HepG2 (cell line): ENCODE results near the gene MGST1. TPM values are rescaled to one million over a fixed set of nuclear protein-coding genes. Genes with fewer than 3 reads are reported as not detected.

Experiments used
- ATAC-seq: fragments of 200-7000 bp; cut with Tn5 transposase; 3 replicates; pipeline ENCODE4 v1.9.1; 2020; ENCODE audit warnings: mild to moderate bottlenecking, moderate library complexity
- BruUV-seq: library from RNA; stranded (reverse); fragments of 400-500 nt; replicated peaks from 2 replicates; lab custom pipeline; 2021; lab: Mats Ljungman, UMichigan
- CTCF ChIA-PET: fragments of 300-600 bp; formaldehyde crosslinking; extraction: SDS; loops from one replicate; lab custom pipeline; 2021; ENCODE audit warnings: low total read pairs, inconsistent platforms, low intra/inter-chr PET ratio; lab: Yijun Ruan, JAX
- POLR2A ChIA-PET: fragments of 350-600 bp; sonication (Branson Sonifier 250); formaldehyde crosslinking; loops from one replicate; lab custom pipeline; 2020; ENCODE audit warnings: antibody characterized with exemption, inconsistent platforms; lab: Yijun Ruan, JAX
- DNase-seq: peaks from one replicate; pipeline ENCODE4 v3.0.0-alpha.2; 2015; ENCODE audit warnings: low spot score
- FAIRE-seq: peaks from 3 replicates; lab custom pipeline; 2011; peaks lifted over from hg19 to GRCh38; lab: Jason Lieb, UNC
- H2AFZ ChIP-seq: one replicate; pipeline ENCODE4 v1.6.1; 2011; ENCODE audit warnings: low read length, inconsistent platforms
- H3K27ac ChIP-seq: fragments of 300-600 bp; 3 replicates; pipeline ENCODE4 v1.8.0; 2011; ENCODE audit warnings: mixed run types, mild to moderate bottlenecking, mixed read lengths, low read length, inconsistent platforms; ENCODE audit not compliant: insufficient read depth; ENCODE audit errors: extremely low read length
- H3K27me3 ChIP-seq, 2 experiments: fragments of 200-600 bp in 1 of 2; 2 replicates in 1 of 2; 3 replicates in 1 of 2; pipeline versions ENCODE4 v1.6.0 to v1.8.0; 2011; ENCODE audit warnings: low read length in 2 of 2, mild to moderate bottlenecking in 2 of 2, moderate library complexity in 2 of 2, inconsistent platforms in 1 of 2; ENCODE audit not compliant: insufficient read depth in 2 of 2, control insufficient read depth in 1 of 2
- H3K36me3 ChIP-seq, 2 experiments: fragments of 200-600 bp in 1 of 2; replicated peaks in 1 of 2; 2 replicates in 1 of 2; 3 replicates in 1 of 2; pipeline versions ENCODE4 v1.5.1 to v1.8.0; 2011; ENCODE audit warnings: low read length in 2 of 2, inconsistent platforms in 1 of 2; ENCODE audit not compliant: insufficient read depth in 2 of 2, control insufficient read depth in 1 of 2
- H3K4me1 ChIP-seq: 2 replicates; pipeline ENCODE4 v1.5.1; 2012; ENCODE audit warnings: low read length, inconsistent platforms; ENCODE audit not compliant: insufficient read depth
- H3K4me2 ChIP-seq: 2 replicates; pipeline ENCODE4 v1.6.0; 2011; ENCODE audit warnings: low read depth, low read length, inconsistent platforms
- H3K4me3 ChIP-seq, 3 experiments: fragments of 200-600 bp in 1 of 3; sonication (generic), shearing (Covaris generic) in 1 of 3; replicated peaks in 1 of 3; 2 replicates each; pipeline ENCODE4 v1.5.1; 2011 to 2016; ENCODE audit warnings: low read length in 3 of 3, inconsistent platforms in 2 of 3, low read depth in 2 of 3, mild to moderate bottlenecking in 2 of 3, control low read depth in 1 of 3, mixed read lengths in 1 of 3; ENCODE audit not compliant: insufficient read depth in 1 of 3
- H3K79me2 ChIP-seq: one replicate; pipeline ENCODE4 v1.6.1; 2011; ENCODE audit warnings: low read length, inconsistent platforms; ENCODE audit not compliant: insufficient read depth
- H3K9ac ChIP-seq: 2 replicates; pipeline ENCODE4 v1.6.0; 2011; ENCODE audit warnings: mild to moderate bottlenecking, low read depth, low read length, inconsistent platforms; ENCODE audit not compliant: insufficient read depth
- H3K9me3 ChIP-seq: 2 replicates; pipeline ENCODE4 v1.5.1; 2012; ENCODE audit warnings: mild to moderate bottlenecking, low read length
- H4K20me1 ChIP-seq: 2 replicates; pipeline ENCODE4 v1.6.0; 2011; ENCODE audit warnings: inconsistent platforms, mild to moderate bottlenecking, low read length, moderate library complexity; ENCODE audit not compliant: insufficient read depth
- CEBPG ChIP-seq: IDR thresholded peaks from 2 replicates; pipeline ENCODE4 v1.6.1; 2016
- CSRNP1 ChIP-seq: sonication (generic); formaldehyde crosslinking; IDR thresholded peaks from 2 replicates; pipeline ENCODE4 v1.8.1; 2023; ENCODE audit warnings: mild to moderate bottlenecking, missing genetic modification reagents
- ELF4 ChIP-seq: sonication (generic); formaldehyde crosslinking; IDR thresholded peaks from 2 replicates; pipeline ENCODE4 v1.5.0; 2020; ENCODE audit warnings: missing genetic modification reagents, mild to moderate bottlenecking, moderate library complexity, borderline replicate concordance
- FOXA3 ChIP-seq: IDR thresholded peaks from 2 replicates; pipeline ENCODE4 v1.6.1; 2016; ENCODE audit warnings: missing genetic modification reagents, missing compliant biosample characterization
- IRF2 ChIP-seq: IDR thresholded peaks from 2 replicates; pipeline ENCODE4 v1.6.1; 2018; ENCODE audit warnings: missing genetic modification reagents, missing compliant biosample characterization
- KMT2B ChIP-seq: IDR thresholded peaks from 2 replicates; pipeline ENCODE4 v1.6.1; 2016; ENCODE audit warnings: missing genetic modification reagents, missing compliant biosample characterization
- MAZ ChIP-seq, 2 experiments: sonication (generic) in 1 of 2; formaldehyde crosslinking in 1 of 2; IDR thresholded peaks; 2 replicates each; pipeline versions ENCODE4 v1.5.0 to v1.6.1; 2012 to 2020; ENCODE audit warnings: low read depth in 2 of 2, mild to moderate bottlenecking in 2 of 2, borderline replicate concordance in 1 of 2, improper control_type of control experiment in 1 of 2, low read length in 1 of 2, missing genetic modification reagents in 1 of 2, moderate library complexity in 1 of 2
- MTF2 ChIP-seq: sonication (generic); formaldehyde crosslinking; IDR thresholded peaks from 2 replicates; pipeline ENCODE4 v1.5.0; 2020; ENCODE audit warnings: missing genetic modification reagents, borderline replicate concordance
- NR2F2 ChIP-seq: IDR thresholded peaks from 2 replicates; pipeline ENCODE4 v1.6.1; 2012; ENCODE audit warnings: low read depth, inconsistent platforms, borderline replicate concordance
- PBX2 ChIP-seq: IDR thresholded peaks from 2 replicates; pipeline ENCODE4 v1.6.1; 2016; ENCODE audit warnings: control low read depth
- SATB2 ChIP-seq: sonication (generic); formaldehyde crosslinking; IDR thresholded peaks from 2 replicates; pipeline ENCODE4 v1.5.0; 2020; ENCODE audit warnings: missing genetic modification reagents
- SIN3B ChIP-seq: fragments of 150-350 bp; IDR thresholded peaks from 2 replicates; pipeline ENCODE4 v1.6.1; 2014; ENCODE audit warnings: low read length
- TFAP4 ChIP-seq: sonication (generic); IDR thresholded peaks from 2 replicates; pipeline ENCODE4 v1.6.1; 2016; ENCODE audit warnings: low read depth, borderline replicate concordance
- ZNF251 ChIP-seq: sonication (generic); formaldehyde crosslinking; IDR thresholded peaks from 2 replicates; pipeline ENCODE4 v1.9.0; 2021; ENCODE audit warnings: mild to moderate bottlenecking, missing genetic modification reagents
- ZNF256 ChIP-seq: sonication (generic); formaldehyde crosslinking; conservative IDR thresholded peaks from 2 replicates; pipeline ENCODE4 v1.4.0; 2020; ENCODE audit warnings: missing genetic modification reagents
- ZNF709 ChIP-seq: sonication (generic); formaldehyde crosslinking; IDR thresholded peaks from 2 replicates; pipeline ENCODE4 v1.5.0; 2020; ENCODE audit warnings: mild to moderate bottlenecking, missing genetic modification reagents
- ZNF788 ChIP-seq: sonication (generic); formaldehyde crosslinking; IDR thresholded peaks from 2 replicates; pipeline ENCODE4 v1.5.0; 2020; ENCODE audit warnings: mild to moderate bottlenecking, missing genetic modification reagents, borderline replicate concordance
- ZNF850 ChIP-seq: sonication (generic); formaldehyde crosslinking; conservative IDR thresholded peaks from 2 replicates; pipeline ENCODE4 v1.9.0; 2021; ENCODE audit warnings: mild to moderate bottlenecking, missing genetic modification reagents
- WGBS: methylation state at CpG from one replicate; pipeline ENCODE4 v1.1.6; 2017; ENCODE audit warnings: low lambda C conversion rate; 5-methylcytosine and 5-hydroxymethylcytosine counted together
- in situ Hi-C: cut with HindIII; loops from 2 replicates; pipeline ENCODE4 v1.10.0; 2017; ENCODE audit warnings: low pct_unique_long_range_greater_than_20kb; ENCODE audit not compliant: extremely low pct_ligation_motif_present
- intact Hi-C: fragments of 100-400 bp; cut with micrococcal nuclease; formaldehyde crosslinking; loops from one replicate; pipeline ENCODE4 v1.10.0; 2022; ENCODE audit not compliant: unreplicated experiment
- polyA plus RNA-seq, 8 experiments: library from polyadenylated mRNA; depleted of rRNA in 3 of 8; stranded (reverse) in 7 of 8; unstranded in 1 of 8; fragments of >200 nt; fragmentation: Illumina TruSeq in 4 of 8; extraction: Trizol in 4 of 8; gene quantifications; 2 replicates each; pipeline versions ENCODE4 v1.2.1 to v1.2.3, GENCODE V29; 2011 to 2016; ENCODE audit warnings: low read depth in 4 of 8, missing spikeins in 1 of 8, mixed read lengths in 1 of 8; ENCODE audit not compliant: insufficient read depth in 1 of 8
- total RNA-seq, 5 experiments: library from RNA; depleted of rRNA; stranded (reverse); fragments of >200 nt; fragmentation: Illumina TruSeq; extraction: Trizol; gene quantifications; 2 replicates each; pipeline ENCODE4 v1.2.3, GENCODE V29; 2016; ENCODE audit warnings: low read depth in 1 of 5

Gene MGST1
- total and polyA plus RNA-seq, 2 of the 13 experiments (the other 11 are each of a cell fraction or from before 2014, with no cell fraction given) = 119 to 152 TPM

- Histone ChIP-seq H2AFZ (no peak overlapping the region), H3K4me1 (no peaks in the 10 kb centered on the region), H3K9ac (no peak overlapping the region), H3K4me2 (no peak overlapping the region), H3K27ac (no peak overlapping the region), H3K4me3 (no peak overlapping the region), H3K9me3 (no peaks in the 10 kb centered on the region), H3K79me2 (no peaks in the 10 kb centered on the region), H4K20me1 (no peaks in the 10 kb centered on the region), H3K36me3 (no peaks in the 10 kb centered on the region), H3K27me3 (no peaks in the 10 kb centered on the region; a peak in 1 of 5 replicates)
- in situ Hi-C loops = no loop called here
- WGBS = 10% methylated on average over 1 of the region's 1 CpG
- DNase-seq = no peak
- ATAC-seq = no peak
- no peak for FAIRE-seq
- intact Hi-C loops = no loop called here
- BruUV-seq = no TSS peak
- no peak for TF ChIP-seq ZNF788 (CRISPR knock-in tag)
- CTCF ChIA-PET = no interaction called here
- POLR2A ChIA-PET = no interaction called here
Observed at GRCh38 chr12:16300122-16300521, 47.3 kb upstream of the MGST1 start.

- no peak overlapping the region for H2AFZ ChIP-seq
- ChIA-PET CTCF (no interaction called here), POLR2A (no interaction called here)
- no peak overlapping the region for H3K27ac ChIP-seq
- H3K4me2 ChIP-seq = no peak overlapping the region
- no peaks in the 10 kb centered on the region for H3K9me3 ChIP-seq
- DNase-seq (no peak), ATAC-seq (no peak), FAIRE-seq (no peak)
- H3K9ac ChIP-seq = no peak overlapping the region
- no peaks in the 10 kb centered on the region for H3K36me3 ChIP-seq
- H4K20me1 ChIP-seq = no peaks in the 10 kb centered on the region
- in situ Hi-C loops (no loop called here), intact Hi-C loops (no loop called here)
- WGBS = 64% methylated on average over 7 of the region's 7 CpGs
- H3K4me3 ChIP-seq = no peak overlapping the region
- H3K27me3 ChIP-seq = no peaks in the 10 kb centered on the region; a peak in 1 of 5 replicates
- H3K4me1 ChIP-seq = no peaks in the 10 kb centered on the region
- no TSS peak for BruUV-seq
- H3K79me2 ChIP-seq = no peaks in the 10 kb centered on the region
- no peak for TF ChIP-seq MTF2 (CRISPR knock-in tag)
- no peak for TF ChIP-seq KMT2B (CRISPR knock-in tag)
- no peak for TF ChIP-seq CEBPG (CRISPR knock-in tag)
- no peak for TF ChIP-seq FOXA3 (CRISPR knock-in tag)
- TF ChIP-seq IRF2 (CRISPR knock-in tag) = no peak
- TF ChIP-seq SIN3B = no peak
- TF ChIP-seq ZNF251 (CRISPR knock-in tag) = no peak
- TF ChIP-seq ZNF256 (CRISPR knock-in tag) = no peak
- no peak for TF ChIP-seq CSRNP1 (CRISPR knock-in tag)
- no peak for TF ChIP-seq SATB2 (CRISPR knock-in tag)
- TF ChIP-seq ZNF709 (CRISPR knock-in tag) = no peak
- no peak for TF ChIP-seq MAZ (IDR thresholded peaks at IDR 0.05; ENCODE audit: borderline replicate concordance, low read depth, low read length)
- no peak for TF ChIP-seq MAZ (CRISPR knock-in tag; IDR thresholded peaks at IDR 0.05; ENCODE audit: low read depth)
- TF ChIP-seq TFAP4 = no peak
- no peak for TF ChIP-seq ZNF850 (CRISPR knock-in tag)
- TF ChIP-seq ELF4 (CRISPR knock-in tag) = no peak
- no peak for TF ChIP-seq NR2F2
- no peak for TF ChIP-seq PBX2 (CRISPR knock-in tag)
Observed at GRCh38 chr12:16300736-16301135, 46.7 kb upstream of the MGST1 start.
